ENCODE data around the gene UBE2H.

- no peak for TF ChIP-seq CTCF (optimal IDR thresholded peaks at IDR 0.05 in 1 of 3, IDR thresholded peaks at IDR 0.05 in 1 of 3, conservative IDR thresholded peaks at IDR 0.05 in 1 of 3; ENCODE audit: extremely low read depth in 1 of 3, insufficient read depth in 2 of 3, low read length in 3 of 3)
- no peak for TF ChIP-seq EZH2 (IDR thresholded peaks at IDR 0.05; ENCODE audit: low read length)
Measured at GRCh38 chr7:129827467-129827990, 125.2 kb downstream of the UBE2H start.
